Umbilical cord (tissue), 2 donors: ENCODE data around the gene SYNJ2. TPM values are rescaled to one million over a fixed set of nuclear protein-coding genes. Genes with fewer than 3 reads are reported as not detected.
A peak's percentile ranks its signal among the peaks of the same experiment; 100 is the strongest.

Experiments used
- DNase-seq: peaks from one replicate; pipeline ENCODE4 v3.0.0-alpha.2; 2015; ENCODE audit warnings: low spot score
- total RNA-seq: library from RNA; depleted of rRNA; stranded (reverse); fragments of >200 nt; gene quantifications from one replicate; pipeline ENCODE4 v1.2.3, GENCODE V29; 2014; ENCODE audit warnings: low replicate concordance; ENCODE audit not compliant: insufficient read depth

Gene SYNJ2
- total RNA-seq, 1 donor from 2014 or later, result 12.3 TPM

DNA sequence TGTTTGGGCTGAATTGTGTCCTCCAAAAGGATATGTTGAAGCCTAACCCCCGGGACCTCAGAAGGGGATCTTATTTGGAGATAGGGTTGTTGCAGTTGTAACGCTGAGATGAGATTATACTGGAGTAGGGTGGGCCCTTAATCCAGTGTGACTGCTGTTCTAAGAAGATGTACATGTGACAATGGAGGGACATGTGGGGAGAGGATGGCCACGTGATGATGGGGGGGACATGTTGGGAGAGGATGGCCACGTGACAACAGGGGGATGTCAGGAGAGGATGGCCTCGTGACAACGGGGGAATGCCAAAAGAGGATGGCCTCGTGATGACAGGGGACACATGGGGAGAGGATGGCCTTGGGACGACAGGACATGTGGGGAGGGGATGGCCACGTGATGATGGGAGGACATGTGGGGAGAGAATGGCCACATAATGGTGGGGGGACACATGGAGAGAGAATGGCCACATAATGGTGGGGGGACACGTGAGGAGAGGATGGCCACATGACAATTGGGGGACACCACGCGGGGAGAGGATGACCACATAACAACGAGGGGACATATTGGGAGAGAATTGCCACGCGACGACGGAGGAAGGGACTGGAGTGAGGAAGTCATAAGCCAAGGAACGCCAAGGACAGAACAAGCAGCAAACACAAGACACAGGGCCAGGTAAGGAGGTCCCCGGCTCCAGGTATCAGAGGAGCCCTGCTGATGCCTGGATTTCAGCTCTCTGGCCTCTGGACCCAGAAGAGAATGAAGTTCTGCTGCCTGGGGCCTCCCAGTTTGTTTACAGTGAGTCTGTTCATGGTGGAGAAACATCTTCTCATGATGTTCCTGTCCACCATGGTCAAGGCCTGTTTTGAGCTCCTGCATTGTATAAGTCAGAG lies 29.2 kb downstream of the SYNJ2 start:
- no peak for DNase-seq

DNA sequence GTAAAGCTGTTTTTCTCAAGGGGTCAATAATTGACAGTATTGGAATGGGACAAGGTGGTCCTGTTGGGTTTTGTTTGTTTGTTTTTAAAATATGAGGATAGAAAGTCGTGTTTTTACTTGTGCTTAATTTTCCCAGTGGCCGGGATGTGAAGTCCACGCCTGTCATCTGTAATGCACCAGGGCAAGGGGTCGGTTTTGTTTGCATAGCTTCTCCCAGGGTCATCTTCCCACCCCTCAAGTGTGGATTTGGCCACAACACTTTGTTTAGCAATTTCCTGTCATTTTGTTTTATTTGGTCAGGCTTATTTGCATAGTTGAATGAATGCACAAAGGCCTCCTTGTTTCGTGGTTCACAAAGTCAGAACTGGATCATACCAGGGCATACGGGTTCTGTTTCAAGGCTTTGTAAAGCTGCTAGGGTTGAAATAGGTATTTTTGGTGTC lies 29.8 kb downstream of the SYNJ2 start:
- no peak for DNase-seq

DNA sequence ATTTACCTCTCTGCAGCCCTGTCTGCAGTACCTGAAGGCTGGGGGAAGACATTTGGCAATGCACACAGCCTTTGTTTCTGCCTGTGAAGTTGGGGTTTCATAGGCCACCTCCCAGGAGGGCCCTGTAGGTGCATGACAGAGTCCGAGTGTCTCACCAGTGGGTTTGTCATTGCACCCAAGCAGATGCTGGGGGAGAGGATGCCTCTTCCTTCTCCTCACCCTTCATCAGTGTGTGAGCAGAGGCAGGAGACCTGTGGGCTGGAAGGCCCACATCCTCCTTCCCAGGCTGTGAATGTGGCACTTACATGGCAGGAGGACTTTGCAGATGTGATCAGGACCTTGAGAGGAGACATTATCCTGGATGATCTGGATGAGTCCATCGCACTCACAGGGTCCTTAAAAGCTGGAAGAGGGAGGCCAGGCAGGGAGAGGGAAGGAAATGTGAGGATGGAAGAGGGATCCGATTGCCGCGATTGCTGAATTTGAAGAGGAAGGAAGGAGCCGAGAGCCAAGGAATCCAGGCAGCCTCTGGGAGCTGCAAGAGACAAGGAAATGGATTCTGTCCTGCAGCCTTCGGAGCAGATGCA lies 30.4 kb downstream of the SYNJ2 start:
- DNase-seq, result no peak

DNA sequence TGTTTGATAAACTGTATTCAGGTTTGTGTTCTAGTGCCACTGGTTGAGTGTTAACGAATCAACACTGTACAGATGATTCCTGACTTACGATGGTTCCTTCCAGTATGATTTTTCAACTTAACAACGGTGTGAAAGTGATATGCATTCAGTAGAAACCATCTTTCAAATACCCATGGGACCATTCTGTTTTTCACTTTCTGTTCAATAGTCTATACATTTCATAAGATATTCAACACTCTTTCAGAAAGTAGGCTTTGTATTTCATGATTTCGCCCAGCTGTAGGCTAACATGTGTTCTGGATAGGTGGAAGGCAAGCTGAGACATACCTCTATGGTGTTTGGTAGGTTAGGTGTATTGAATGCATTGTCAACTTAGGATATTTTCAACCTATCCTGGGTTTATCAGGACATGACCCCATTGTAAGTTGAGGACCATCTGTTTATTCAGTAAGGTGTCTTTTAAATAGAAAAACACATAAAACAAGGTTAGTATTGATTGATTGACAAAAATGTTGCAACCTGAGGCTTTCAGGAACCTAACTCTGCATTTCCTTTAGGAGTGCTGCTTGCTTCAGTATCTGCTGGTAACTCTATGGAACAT lies 32.3 kb downstream of the SYNJ2 start:
- DNase-seq, result no peak

DNA sequence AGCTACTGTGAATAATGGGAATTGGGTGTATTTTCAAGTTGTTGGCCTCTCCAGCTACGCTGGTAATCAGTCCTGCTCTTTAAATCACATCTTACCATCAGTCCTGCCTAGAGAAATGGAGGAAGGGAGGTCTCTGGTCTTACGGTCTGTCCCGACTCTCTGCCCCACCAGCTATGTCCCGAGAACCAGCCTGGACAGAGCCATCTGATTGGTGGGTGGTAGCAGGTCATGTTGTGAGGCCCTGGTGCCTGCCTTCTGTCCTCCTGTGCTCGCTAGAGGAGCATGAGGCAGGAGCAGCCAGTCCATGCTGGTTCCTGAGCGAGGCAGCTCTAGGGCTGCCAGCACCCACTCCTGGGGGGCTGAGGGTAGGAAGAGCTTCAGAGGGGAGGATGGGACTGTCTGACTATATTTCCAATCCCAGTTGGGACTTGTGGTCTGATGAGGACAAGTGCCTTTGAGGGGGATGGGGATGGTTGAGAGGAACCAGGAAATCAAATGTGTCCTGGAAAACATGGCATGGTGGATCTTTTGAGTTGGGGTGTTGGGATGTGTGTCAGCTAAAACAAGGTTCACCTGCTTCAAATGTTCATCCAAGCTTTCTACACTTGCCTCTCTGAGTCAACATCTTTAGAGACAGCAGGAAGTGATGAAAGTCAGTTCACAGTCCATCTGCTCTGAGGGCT lies 33.0 kb downstream of the SYNJ2 start:
- no peak for DNase-seq

DNA sequence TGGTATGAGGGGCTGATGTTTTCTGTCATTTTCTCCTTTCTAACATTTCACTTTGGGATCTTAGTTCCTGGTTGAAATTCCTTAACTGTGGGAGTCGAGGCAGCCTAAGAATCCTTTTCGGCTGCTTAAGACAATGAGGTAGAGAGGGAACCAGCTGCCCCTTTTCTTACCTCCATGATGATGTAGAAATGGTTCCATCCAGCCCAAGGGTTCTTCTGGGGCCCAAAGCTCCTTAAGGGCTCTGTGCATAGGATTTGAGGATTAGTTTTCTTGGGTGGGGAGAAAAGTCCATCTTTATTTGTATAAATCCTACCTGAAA lies 33.5 kb downstream of the SYNJ2 start:
- no peak for DNase-seq

DNA sequence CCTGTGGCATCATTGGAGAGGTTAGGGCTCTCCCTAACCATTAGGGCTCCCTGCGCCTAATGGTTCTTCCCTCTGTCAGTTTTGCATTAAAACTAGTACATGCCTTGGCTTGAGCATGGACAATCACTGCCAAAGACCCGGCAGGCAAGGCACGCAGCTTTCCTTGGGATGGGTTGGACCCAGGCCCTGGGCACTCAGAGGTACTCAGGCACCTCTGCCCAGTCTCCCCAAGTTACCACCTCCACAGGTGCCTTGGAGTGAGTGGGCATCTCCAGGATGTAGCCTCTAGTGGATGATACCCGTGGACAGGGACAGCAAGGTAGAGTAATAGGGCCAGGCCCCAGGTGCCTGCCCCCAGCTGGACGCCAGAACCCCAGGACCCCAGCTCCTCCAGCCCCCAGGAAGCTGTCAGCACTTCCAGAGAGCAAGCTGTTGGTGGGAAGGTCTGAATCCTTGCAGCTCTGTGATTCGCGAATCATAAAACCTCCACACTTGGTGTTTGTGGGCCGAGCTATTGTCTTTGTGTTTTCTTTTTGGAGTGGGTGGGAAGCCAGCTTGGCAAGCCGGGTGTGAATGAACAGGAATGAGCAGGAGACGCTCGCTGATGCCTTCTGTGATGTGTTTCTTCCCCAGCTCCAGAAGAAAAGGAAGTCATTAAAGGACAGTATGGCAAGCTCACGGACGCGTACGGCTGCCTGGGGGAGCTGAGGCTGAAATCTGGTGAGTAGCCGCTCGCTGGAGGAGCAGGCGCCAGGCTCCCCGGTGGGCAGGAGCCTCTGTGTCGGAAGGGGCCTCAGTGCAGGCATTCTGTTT lies 35.1 kb downstream of the SYNJ2 start:
- no peak for DNase-seq

DNA sequence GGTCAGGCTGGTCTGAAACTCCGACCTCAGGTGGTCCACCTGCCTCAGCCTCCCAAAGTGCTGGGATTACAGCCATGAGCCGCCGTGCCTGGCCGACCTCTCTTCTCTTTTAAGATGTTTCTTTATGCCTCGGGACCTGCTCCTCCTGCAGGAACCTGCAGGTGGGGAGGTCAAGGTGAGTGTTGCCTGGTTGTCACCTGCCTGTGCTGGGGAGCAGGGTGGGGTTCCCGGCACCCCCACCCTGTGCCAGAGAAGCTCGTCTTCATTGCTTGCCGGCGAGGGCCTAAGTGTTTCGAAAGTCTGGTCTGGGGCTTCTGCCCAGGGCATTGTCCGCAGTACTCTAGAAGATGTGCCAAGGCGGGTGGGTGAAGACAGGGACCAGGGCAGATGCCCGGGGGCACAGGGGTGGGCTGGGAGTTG lies 36.0 kb downstream of the SYNJ2 start:
- no peak for DNase-seq

DNA sequence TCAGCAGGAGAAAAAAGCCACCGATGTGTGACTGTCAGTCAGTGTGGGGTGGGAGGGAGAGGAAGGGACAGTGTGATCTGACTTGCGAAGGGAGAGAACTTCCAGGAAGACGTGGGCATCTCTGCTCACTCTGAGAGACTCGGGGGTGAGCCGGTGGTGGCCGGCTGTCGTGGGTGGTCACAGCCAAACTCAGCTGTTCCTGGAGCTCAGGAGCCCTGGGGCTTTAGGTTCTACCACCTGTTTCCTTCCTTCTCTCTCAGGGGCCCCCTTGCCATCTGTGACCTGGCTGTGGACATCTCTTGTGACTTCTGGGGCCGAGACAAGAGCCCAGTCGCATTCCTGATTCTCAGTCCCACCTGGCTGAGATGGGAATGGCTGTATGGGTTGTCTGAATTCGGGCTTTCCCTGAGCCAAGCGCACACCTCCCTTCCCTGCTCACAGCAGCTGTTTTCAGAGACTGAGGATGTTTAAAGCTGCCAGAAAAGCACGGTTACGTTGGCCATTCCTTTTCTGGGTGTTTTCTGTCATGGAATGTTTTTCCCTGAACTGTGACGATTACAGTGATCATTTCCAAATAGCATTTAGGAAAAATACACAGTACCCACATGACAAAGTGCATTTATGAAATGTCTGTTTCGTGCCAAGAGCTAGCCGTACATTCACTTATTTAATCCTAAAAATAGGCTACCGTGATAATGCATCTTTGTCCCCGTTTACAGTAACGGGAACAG lies 36.5 kb downstream of the SYNJ2 start:
- no peak for DNase-seq

DNA sequence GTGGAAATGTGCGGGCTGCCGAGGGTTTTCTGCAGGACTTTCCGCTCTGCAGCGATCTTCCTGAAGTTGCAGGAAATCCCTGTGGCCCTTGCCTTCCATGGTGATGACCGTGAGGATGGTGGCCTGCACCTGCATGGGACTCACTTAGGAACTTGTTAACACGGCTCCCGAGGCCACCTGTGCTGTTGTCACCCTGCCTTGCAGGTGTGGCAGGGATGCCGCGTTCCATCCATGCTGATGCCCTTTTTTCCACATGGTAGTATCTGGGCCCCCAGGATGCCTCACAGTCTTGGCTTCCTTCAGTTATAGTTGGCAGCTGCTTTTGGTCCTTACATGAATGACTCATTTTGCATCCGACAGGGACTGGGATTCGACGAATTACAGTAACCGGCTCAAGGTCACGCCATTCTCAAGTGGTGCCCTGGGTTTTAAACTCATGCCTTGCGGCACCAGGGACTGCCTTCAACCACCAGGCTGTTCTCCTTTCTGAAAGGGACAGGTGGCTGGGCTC lies 37.2 kb downstream of the SYNJ2 start:
- DNase-seq, result peak; percentile 43

DNA sequence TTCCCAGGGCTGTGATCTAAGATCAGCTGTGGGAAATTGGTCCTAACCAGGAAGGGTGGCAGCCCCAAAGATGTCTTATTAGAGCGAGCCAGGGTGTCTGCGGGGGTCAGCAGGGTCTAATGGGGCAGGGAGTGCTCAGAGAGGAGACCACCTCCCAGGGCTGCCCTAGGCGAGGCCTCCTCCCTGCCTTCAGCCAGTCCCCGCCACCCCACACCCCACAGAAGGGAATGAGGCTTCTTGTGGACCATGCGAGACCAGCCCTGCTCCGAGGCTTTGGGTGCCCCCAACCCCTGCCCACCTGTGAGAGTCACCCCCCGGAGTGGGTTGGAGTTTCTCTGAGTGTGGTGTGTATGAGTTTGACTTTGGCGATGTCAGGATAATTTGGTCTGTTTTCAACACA lies 37.8 kb downstream of the SYNJ2 start:
- no peak for DNase-seq

DNA sequence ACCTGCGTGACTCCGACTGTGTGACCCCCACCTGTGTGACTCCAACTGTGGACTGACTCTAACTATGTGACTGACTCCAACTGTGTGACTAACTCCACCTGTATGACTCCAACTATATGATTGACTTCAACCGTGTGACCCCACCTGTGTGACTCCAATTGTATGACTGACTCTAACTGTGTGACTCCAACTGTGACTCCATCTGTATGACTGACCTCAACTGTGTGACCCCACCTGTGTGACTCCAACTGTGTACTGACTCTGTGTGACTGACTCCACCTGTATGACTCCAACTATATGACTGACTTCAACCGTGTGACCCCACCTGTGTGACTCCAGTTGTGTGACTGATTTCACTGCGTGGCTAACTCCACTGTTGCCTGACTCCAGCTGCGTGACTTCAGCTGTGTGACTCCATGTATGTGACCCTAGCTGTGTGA lies 38.6 kb downstream of the SYNJ2 start:
- no peak for DNase-seq

DNA sequence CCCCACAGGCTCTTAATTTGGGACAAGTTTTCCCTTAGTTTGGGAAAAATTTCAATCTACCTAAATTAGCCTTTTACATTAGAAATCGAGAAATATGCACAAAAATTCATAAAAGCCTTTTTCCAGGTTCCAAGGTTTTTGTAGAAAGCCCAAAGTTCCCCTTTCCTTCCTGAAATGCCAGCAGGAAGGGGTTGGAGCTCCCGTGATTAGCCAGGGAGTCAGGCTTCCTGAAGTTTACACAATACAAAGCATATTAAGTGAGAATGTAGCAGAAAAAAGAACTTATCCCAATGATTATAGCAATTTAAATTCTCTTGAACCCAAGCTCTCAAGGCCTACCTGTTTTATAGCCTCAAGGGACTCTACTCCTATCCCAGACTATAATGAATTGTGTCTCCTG lies 39.1 kb downstream of the SYNJ2 start:
- no peak for DNase-seq

DNA sequence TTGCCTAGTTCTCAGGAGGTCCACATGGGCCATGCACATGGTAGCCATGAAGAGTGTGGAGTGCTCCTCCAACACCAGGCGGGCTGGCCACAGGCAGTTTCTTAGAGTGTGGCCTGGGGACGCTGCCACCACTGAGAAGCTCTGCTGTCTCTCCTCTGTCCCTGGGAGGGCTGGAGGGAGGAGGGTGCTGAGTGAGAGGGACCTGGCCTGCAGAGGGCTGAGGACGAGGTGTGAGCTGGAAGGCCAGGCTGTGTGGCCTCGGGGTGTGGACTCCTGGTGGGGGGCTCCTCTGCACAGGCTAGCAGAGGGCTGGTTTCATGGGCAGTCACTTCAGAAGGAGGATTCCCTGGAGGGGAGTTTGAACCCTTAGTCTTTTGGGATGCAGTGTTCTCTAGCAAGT lies 39.7 kb downstream of the SYNJ2 start:
- no peak for DNase-seq

DNA sequence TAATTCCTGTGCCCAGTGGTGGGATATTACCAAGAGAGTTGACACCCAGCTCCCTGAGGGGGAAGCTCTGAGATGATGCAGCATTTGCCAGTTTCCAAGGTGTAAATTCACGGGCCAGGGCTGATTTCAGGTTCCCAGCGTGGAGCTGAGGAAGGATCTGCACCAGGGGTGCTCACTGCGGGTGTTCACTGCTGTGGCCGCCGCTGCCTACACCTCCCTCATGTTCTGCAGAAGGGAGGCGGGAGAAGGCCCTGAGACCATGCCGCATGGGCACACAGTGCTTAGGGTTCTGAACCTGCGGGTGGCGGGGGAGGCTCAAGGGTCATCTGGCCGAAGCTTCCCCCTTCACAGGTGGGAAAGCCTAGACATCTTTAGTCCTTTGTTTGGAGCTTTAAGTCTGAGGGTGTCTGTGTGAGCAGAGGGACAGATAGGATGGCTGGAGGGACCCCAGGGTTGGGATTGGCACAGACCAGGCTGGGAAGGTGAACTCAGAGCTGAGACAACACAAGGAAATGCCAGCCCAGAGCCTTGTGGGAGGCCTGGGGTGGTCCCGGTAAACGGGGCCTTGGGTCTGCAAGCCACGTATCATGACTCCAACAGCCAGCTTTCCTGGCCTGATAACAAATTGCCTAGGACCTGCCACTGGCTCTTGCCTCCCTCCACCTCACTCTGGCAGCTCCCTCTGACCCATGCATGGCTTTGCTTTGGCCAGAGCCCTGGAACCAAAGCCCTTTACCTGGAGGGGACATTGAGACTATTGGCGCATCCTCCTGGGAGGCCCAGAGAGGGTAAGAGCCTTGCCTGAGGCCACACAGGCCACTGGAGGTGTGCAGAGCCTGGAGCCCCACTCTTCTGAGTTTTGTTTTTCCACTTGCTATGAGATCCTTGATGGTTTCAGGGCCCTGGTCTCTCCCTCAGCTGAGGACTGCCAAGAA lies 40.4 kb downstream of the SYNJ2 start:
- no peak for DNase-seq

DNA sequence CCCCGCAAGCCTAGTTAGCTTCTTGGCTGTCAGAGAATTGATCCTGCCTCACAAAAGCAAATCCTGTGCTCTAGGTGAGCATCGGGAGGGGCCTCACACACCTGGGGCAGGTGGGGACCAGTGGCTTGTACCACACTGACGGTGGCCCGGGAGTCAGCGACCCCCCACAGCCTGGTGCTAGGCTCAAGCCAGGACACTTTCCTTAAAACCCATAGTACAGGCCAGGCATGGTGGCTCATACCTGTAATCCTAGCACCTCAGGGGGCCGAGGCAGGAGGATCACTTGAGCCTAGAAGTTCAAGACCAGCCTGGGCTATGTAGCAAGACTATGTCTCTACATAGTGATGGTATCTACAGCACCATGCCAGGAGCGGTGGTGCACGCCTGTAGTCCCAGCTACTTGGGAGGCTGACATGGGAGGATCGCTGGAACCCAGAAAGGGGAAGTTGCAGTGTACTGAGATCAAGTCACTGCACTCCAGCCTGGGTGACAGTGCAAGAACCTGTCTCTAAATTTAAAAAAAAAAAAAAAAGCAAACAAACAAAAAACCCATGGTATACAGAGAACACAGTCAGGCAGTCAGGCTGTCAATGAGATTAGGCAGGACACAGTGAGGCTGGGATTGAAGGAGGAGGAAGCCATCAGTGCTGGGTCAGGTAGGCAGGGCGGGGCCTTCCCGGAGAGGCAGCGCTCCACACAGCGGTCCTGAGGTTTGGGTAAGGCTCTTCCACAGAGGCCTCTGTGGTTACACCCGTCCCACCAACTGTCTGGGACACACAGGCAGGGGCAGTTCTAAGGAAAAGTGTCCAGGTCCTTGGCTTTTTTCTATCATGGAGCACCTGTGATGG lies 41.3 kb downstream of the SYNJ2 start:
- no peak for DNase-seq

DNA sequence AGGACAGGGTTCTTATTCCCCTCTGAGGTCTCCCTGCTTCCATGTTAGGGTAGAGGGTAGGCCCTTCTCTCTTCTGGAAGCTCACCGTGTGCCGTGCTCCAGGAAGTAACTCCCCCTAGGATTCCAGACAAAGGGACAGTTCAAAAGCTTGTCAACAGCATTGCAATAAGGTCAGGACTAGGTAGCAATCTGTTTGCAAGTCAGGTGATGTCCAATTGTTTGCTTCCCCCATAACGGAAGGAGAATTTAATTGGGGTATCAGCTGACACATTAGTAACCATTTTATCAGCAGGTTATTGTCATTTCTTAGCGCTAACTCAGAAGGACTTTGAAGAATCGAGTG lies 41.9 kb downstream of the SYNJ2 start:
- no peak for DNase-seq

DNA sequence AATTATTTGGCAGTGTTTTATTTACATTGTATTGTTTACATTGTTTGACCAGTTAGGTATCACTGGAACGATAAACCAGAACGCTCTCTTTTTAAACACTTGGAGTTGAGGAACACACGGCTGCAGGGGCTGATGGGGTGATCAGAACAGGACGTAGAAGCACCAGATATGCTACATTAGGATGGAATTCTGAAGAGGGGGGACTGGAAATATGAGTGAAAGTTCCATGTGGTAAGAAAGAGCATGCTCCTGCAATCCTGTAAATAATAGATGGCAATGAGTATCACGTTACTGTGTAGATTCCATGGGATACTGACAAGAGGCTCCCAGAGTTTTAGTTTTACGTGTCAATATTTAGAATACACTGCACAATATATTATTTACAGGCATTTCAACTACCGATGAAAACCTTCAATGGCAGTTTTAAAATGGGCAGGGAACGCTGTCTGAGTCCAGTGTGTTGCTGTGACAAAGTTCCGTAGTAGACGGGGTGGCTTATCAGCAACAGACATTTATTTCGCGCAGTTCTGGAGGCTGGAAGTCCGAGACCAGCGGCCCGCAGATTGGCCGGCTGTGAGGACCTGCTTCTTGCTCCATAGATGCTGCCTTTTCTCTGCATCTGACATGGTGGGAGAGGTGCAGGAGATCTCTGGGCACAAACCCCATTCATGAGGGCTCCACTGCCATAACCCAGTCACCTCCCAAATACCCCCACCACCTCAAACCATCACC lies 43.1 kb downstream of the SYNJ2 start:
- no peak for DNase-seq
